ENCODE results near the gene PCED1A.
"Not testable (repeated sequence)": the region's sequence is repeated elsewhere in the genome, so short reads cannot be mapped to it uniquely, and the experiment has no call there.

Gene PCED1A

GRCh38 chr20:2865101-2865500 lies 24.6 kb upstream of the PCED1A start:
- DNase-seq, result no peak

- no peak for DNase-seq
Observed at GRCh38 chr20:2864626-2865025, 24.2 kb upstream of the PCED1A start.

GRCh38 chr20:2859330-2860121 lies 19.1 kb upstream of the PCED1A start:
- DNase-seq, result no peak

GRCh38 chr20:2858591-2858990 lies 18.1 kb upstream of the PCED1A start:
- DNase-seq, result no peak

GRCh38 chr20:2851086-2851485 lies 10.6 kb upstream of the PCED1A start:
- no peak for DNase-seq

GRCh38 chr20:2849529-2849928 lies 9.1 kb upstream of the PCED1A start:
- no peak for DNase-seq

- DNase-seq, result no peak
Observed at GRCh38 chr20:2847802-2848201, 7.3 kb upstream of the PCED1A start.

- no peak for DNase-seq
Observed at GRCh38 chr20:2846698-2847097, 6.2 kb upstream of the PCED1A start.

GRCh38 chr20:2845607-2846006 lies 5.2 kb upstream of the PCED1A start:
- DNase-seq, result no peak

- DNase-seq, result peak; percentile 74
Observed at GRCh38 chr20:2840967-2841531, 594 bp upstream of the PCED1A start.

GRCh38 chr20:2839732-2840137 lies 720 bp downstream of the PCED1A start:
- no peak for DNase-seq

GRCh38 chr20:2838847-2839671 lies 1.4 kb downstream of the PCED1A start:
- no peak for DNase-seq

- no peak for DNase-seq
Observed at GRCh38 chr20:2838170-2838797, 2.2 kb downstream of the PCED1A start.

GRCh38 chr20:2837221-2837960 lies 3.1 kb downstream of the PCED1A start:
- DNase-seq, result no peak

- DNase-seq, result no peak
Observed at GRCh38 chr20:2836035-2836434, 4.4 kb downstream of the PCED1A start.

GRCh38 chr20:2835331-2835796 lies 5.1 kb downstream of the PCED1A start:
- DNase-seq, result no peak

- DNase-seq, result no peak
Observed at GRCh38 chr20:2834401-2835110, 5.9 kb downstream of the PCED1A start.

- DNase-seq, result no peak
Observed at GRCh38 chr20:2833761-2834160, 6.7 kb downstream of the PCED1A start.

- not testable (repeated sequence) for DNase-seq
Observed at GRCh38 chr20:2831206-2831605, 9.2 kb downstream of the PCED1A start.

GRCh38 chr20:2829376-2829775 lies 11.1 kb downstream of the PCED1A start:
- no peak for DNase-seq

GRCh38 chr20:2826655-2827054 lies 13.8 kb downstream of the PCED1A start:
- no peak for DNase-seq

- DNase-seq, result no peak
Observed at GRCh38 chr20:2825761-2826160, 14.7 kb downstream of the PCED1A start.
